PFSK-1 (cell line): ENCODE results near the gene TUBB6.

Experiments
- FOXP2 ChIP-seq: optimal IDR thresholded peaks from 2 replicates; pipeline ENCODE3; 2011; ENCODE audit warnings: borderline replicate concordance, control low read depth, inconsistent platforms; ENCODE audit not compliant: insufficient read depth; ENCODE audit errors: extremely low read length, extremely low read depth
- POLR2AphosphoS5 ChIP-seq: IDR thresholded peaks from 2 replicates; pipeline ENCODE4 v1.6.1; 2012; ENCODE audit warnings: low read depth, mild to moderate bottlenecking, control low read depth, low read length, moderate library complexity
- REST ChIP-seq, 2 experiments: IDR thresholded peaks; 2 replicates each; pipeline versions ENCODE4 v1.6.1 to v1.8.0; 2011 to 2012; ENCODE audit warnings: low read depth in 2 of 2, low read length in 2 of 2, control low read depth in 1 of 2, inconsistent platforms in 1 of 2, mild to moderate bottlenecking in 1 of 2, moderate library complexity in 1 of 2; ENCODE audit not compliant: insufficient read depth in 1 of 2
- SIN3A ChIP-seq: IDR thresholded peaks from 2 replicates; pipeline ENCODE4 v1.6.1; 2012; ENCODE audit warnings: mild to moderate bottlenecking, low read length, moderate library complexity, borderline replicate concordance; ENCODE audit not compliant: insufficient read depth
- TAF1 ChIP-seq: IDR thresholded peaks from 2 replicates; pipeline ENCODE4 v1.6.1; 2012; ENCODE audit warnings: low read length, control low read depth, borderline replicate concordance; ENCODE audit not compliant: insufficient read depth

TUBB6 gene

GRCh38 chr18:12340945-12341660, 33.1 kb downstream of the TUBB6 start:
- TF ChIP-seq SIN3A (no peak), POLR2AphosphoS5 (no peak), FOXP2 (no peak), TAF1 (no peak), REST (IDR thresholded peaks at IDR 0.05; ENCODE audit: insufficient read depth in 1 of 2, low read depth in 2 of 2, low read length in 2 of 2) (no peak)

GRCh38 chr18:12342661-12343060, 34.6 kb downstream of the TUBB6 start:
- TF ChIP-seq FOXP2, result no peak
- no peak for TF ChIP-seq TAF1
- TF ChIP-seq SIN3A, result no peak
- no peak for TF ChIP-seq REST (IDR thresholded peaks at IDR 0.05; ENCODE audit: insufficient read depth in 1 of 2, low read depth in 2 of 2, low read length in 2 of 2)
- no peak for TF ChIP-seq POLR2AphosphoS5

GRCh38 chr18:12345491-12346239, 37.6 kb downstream of the TUBB6 start:
- TF ChIP-seq SIN3A (no peak), FOXP2 (no peak), TAF1 (no peak), POLR2AphosphoS5 (no peak)

GRCh38 chr18:12346240-12346565, 38.2 kb downstream of the TUBB6 start:
- no peak for TF ChIP-seq TAF1
- no peak for TF ChIP-seq REST (IDR thresholded peaks at IDR 0.05; ENCODE audit: insufficient read depth in 1 of 2, low read depth in 2 of 2, low read length in 2 of 2)
- TF ChIP-seq FOXP2, result no peak
- TF ChIP-seq SIN3A, result no peak
- no peak for TF ChIP-seq POLR2AphosphoS5

GRCh38 chr18:12347895-12348294, 39.9 kb downstream of the TUBB6 start:
- TF ChIP-seq REST (IDR thresholded peaks at IDR 0.05; ENCODE audit: insufficient read depth in 1 of 2, low read depth in 2 of 2, low read length in 2 of 2) (no peak), FOXP2 (no peak), POLR2AphosphoS5 (no peak), TAF1 (no peak), SIN3A (no peak)
